Measurements from ENCODE around the gene TDO2. TPM values are rescaled to one million over a fixed set of nuclear protein-coding genes. Genes with fewer than 3 reads are reported as not detected.
"Not testable (repeated sequence)": the region's sequence is repeated elsewhere in the genome, so short reads cannot be mapped to it uniquely, and the experiment has no call there.

TDO2 gene
- total RNA-seq, 1 donor from 2014 or later: not detected

GRCh38 chr4:155904331-155904730 lies 835 bp downstream of the TDO2 start:
- DNase-seq (ENCODE audit: missing footprints) (no peak), ATAC-seq (no peak)
- intact Hi-C loops (cut with DNase I): no loop called here

- no peak for ATAC-seq
- intact Hi-C loops (cut with DNase I): no loop called here
- no peak for DNase-seq (ENCODE audit: missing footprints)
Measured at GRCh38 chr4:155906554-155907247, 3.2 kb downstream of the TDO2 start.

- no peak for DNase-seq (ENCODE audit: missing footprints)
- ATAC-seq: no peak
- intact Hi-C loops (cut with DNase I): no loop called here
Measured at GRCh38 chr4:155907556-155907955, 4.1 kb downstream of the TDO2 start.

- ATAC-seq (no peak), DNase-seq (ENCODE audit: missing footprints) (no peak)
- intact Hi-C loops (cut with DNase I): no loop called here
Measured at GRCh38 chr4:155908187-155909139, 5.0 kb downstream of the TDO2 start.

- ATAC-seq (no peak), DNase-seq (ENCODE audit: missing footprints) (no peak)
- intact Hi-C loops (cut with DNase I): no loop called here
Measured at GRCh38 chr4:155909615-155910226, 6.2 kb downstream of the TDO2 start.

- no peak for DNase-seq (ENCODE audit: missing footprints)
- intact Hi-C loops (cut with DNase I): no loop called here
- ATAC-seq: no peak
Measured at GRCh38 chr4:155911905-155912304, 8.4 kb downstream of the TDO2 start.

GRCh38 chr4:155914782-155915181 lies 11.3 kb downstream of the TDO2 start:
- ATAC-seq (no peak), DNase-seq (ENCODE audit: missing footprints) (no peak)
- intact Hi-C loops (cut with DNase I): no loop called here

- intact Hi-C loops (cut with DNase I): no loop called here
- ATAC-seq: no peak
- no peak for DNase-seq (ENCODE audit: missing footprints)
Measured at GRCh38 chr4:155921597-155921996, 18.1 kb downstream of the TDO2 start.

GRCh38 chr4:155924637-155925036 lies 21.1 kb downstream of the TDO2 start:
- no peak for ATAC-seq
- intact Hi-C loops (cut with DNase I): no loop called here
- DNase-seq (ENCODE audit: missing footprints): no peak

GRCh38 chr4:155929833-155930232 lies 26.3 kb downstream of the TDO2 start:
- intact Hi-C loops (cut with DNase I): no loop called here
- ATAC-seq (no peak), DNase-seq (ENCODE audit: missing footprints) (no peak)

GRCh38 chr4:155930330-155930729 lies 26.8 kb downstream of the TDO2 start:
- DNase-seq (ENCODE audit: missing footprints) (no peak), ATAC-seq (no peak)
- intact Hi-C loops (cut with DNase I): no loop called here

- DNase-seq (ENCODE audit: missing footprints): no peak
- intact Hi-C loops (cut with DNase I): no loop called here
- no peak for ATAC-seq
Measured at GRCh38 chr4:155931634-155932033, 28.1 kb downstream of the TDO2 start.

GRCh38 chr4:155934634-155935033 lies 31.1 kb downstream of the TDO2 start:
- DNase-seq (ENCODE audit: missing footprints); ATAC-seq; intact Hi-C loops (cut with DNase I): not testable (repeated sequence)

- intact Hi-C loops (cut with DNase I): no loop called here
- no peak for ATAC-seq
- no peak for DNase-seq (ENCODE audit: missing footprints)
Measured at GRCh38 chr4:155935389-155935986, 32.0 kb downstream of the TDO2 start.

- ATAC-seq (no peak), DNase-seq (ENCODE audit: missing footprints) (no peak)
- intact Hi-C loops (cut with DNase I): no loop called here
Measured at GRCh38 chr4:155941085-155941790, 37.7 kb downstream of the TDO2 start.

- intact Hi-C loops (cut with DNase I): no loop called here
- no peak for DNase-seq (ENCODE audit: missing footprints)
- ATAC-seq: no peak
Measured at GRCh38 chr4:155941820-155942219, 38.3 kb downstream of the TDO2 start.

GRCh38 chr4:155943605-155944291 lies 40.3 kb downstream of the TDO2 start:
- no peak for ATAC-seq
- intact Hi-C loops (cut with DNase I): no loop called here
- DNase-seq (ENCODE audit: missing footprints): no peak

- ATAC-seq (no peak), DNase-seq (ENCODE audit: missing footprints) (no peak)
- intact Hi-C loops (cut with DNase I): no loop called here
Measured at GRCh38 chr4:155944516-155944915, 41.0 kb downstream of the TDO2 start.

All from Right ventricle myocardium inferior (tissue), 1 donor.